MM.1S (cell line): Measurements from ENCODE around the gene CCDC172.

Experiments used
- DNase-seq: peaks from one replicate; pipeline ENCODE4 v3.0.0-alpha.2; 2015
- H2AFZ ChIP-seq: fragments of 300-600 bp; sonication (generic); 2 replicates; pipeline ENCODE4 v1.6.0; 2016; ENCODE audit warnings: antibody characterized with exemption, low read length
- H3F3A ChIP-seq: fragments of 300-600 bp; sonication (generic); 2 replicates; pipeline ENCODE4 v1.6.1; 2016; ENCODE audit warnings: mild to moderate bottlenecking, antibody characterized with exemption, low read length, moderate library complexity, mixed read lengths; ENCODE audit not compliant: insufficient read depth
- H3K27ac ChIP-seq: fragments of 300-600 bp; sonication (generic); 2 replicates; pipeline ENCODE4 v1.5.1; 2016; ENCODE audit warnings: mild to moderate bottlenecking, low read length
- H3K27me3 ChIP-seq: fragments of 300-600 bp; sonication (generic); replicated peaks from 2 replicates; pipeline ENCODE4 v1.6.0; 2016; ENCODE audit warnings: low read length; ENCODE audit not compliant: insufficient read depth
- H3K36me3 ChIP-seq: fragments of 300-600 bp; sonication (generic); replicated peaks from 2 replicates; pipeline ENCODE4 v1.6.1; 2016; ENCODE audit warnings: mild to moderate bottlenecking, low read length, mixed read lengths; ENCODE audit not compliant: insufficient read depth
- H3K4me1 ChIP-seq: fragments of 300-600 bp; sonication (generic); 2 replicates; pipeline ENCODE4 v1.6.1; 2016; ENCODE audit warnings: low read length, mixed read lengths
- H3K4me2 ChIP-seq: fragments of 300-600 bp; sonication (generic); 2 replicates; pipeline ENCODE4 v1.6.0; 2016; ENCODE audit warnings: low read depth, low read length
- H3K4me3 ChIP-seq: fragments of 300-600 bp; sonication (generic); 2 replicates; pipeline ENCODE4 v1.5.1; 2016; ENCODE audit warnings: low read length, mixed read lengths
- H3K79me2 ChIP-seq: fragments of 300-600 bp; sonication (generic); 2 replicates; pipeline ENCODE4 v1.6.1; 2016; ENCODE audit warnings: mixed run types, low read length, mixed read lengths
- H3K9ac ChIP-seq: fragments of 300-600 bp; sonication (generic); 2 replicates; pipeline ENCODE4 v1.6.1; 2016; ENCODE audit warnings: low read length, mixed read lengths
- H3K9me2 ChIP-seq: fragments of 300-600 bp; sonication (generic); replicated peaks from 2 replicates; pipeline ENCODE4 v1.6.1; 2016; ENCODE audit warnings: mild to moderate bottlenecking, low read length, mixed read lengths; ENCODE audit not compliant: insufficient read depth
- H3K9me3 ChIP-seq: fragments of 300-600 bp; sonication (generic); replicated peaks from 2 replicates; pipeline ENCODE4 v1.6.1; 2016; ENCODE audit warnings: mild to moderate bottlenecking, low read length, mixed read lengths; ENCODE audit not compliant: insufficient read depth
- H4K20me1 ChIP-seq: fragments of 300-600 bp; sonication (generic); 2 replicates; pipeline ENCODE4 v1.6.1; 2016; ENCODE audit warnings: mild to moderate bottlenecking, low read length, moderate library complexity, mixed read lengths; ENCODE audit not compliant: insufficient read depth
- CTCF ChIP-seq: fragments of 300-600 bp; sonication (generic); IDR thresholded peaks from 2 replicates; pipeline ENCODE4 v1.5.1; 2016; ENCODE audit warnings: antibody characterized with exemption, low read length, mixed read lengths
- EZH2 ChIP-seq: fragments of 300-600 bp; sonication (generic); optimal IDR thresholded peaks from 2 replicates; pipeline ENCODE3; 2017; ENCODE audit warnings: low read depth, mild to moderate bottlenecking, antibody characterized with exemption, low read length, mixed read lengths
- EZH2phosphoT487 ChIP-seq: fragments of 300-600 bp; sonication (generic); IDR thresholded peaks from 2 replicates; pipeline ENCODE4 v1.6.1; 2018; ENCODE audit warnings: antibody characterized with exemption, low read length

Gene CCDC172

GRCh38 chr10:116402858-116403257 is 78.6 kb downstream of the CCDC172 start:
- Histone ChIP-seq H2AFZ (no peak overlapping the region), H3K4me1 (no peaks in the 10 kb centered on the region), H3K4me2 (no peak overlapping the region), H3K27ac (no peak overlapping the region), H3K36me3 (no peaks in the 10 kb centered on the region), H3K9me3 (no peaks in the 10 kb centered on the region), H4K20me1 (no peaks in the 10 kb centered on the region), H3K4me3 (no peak overlapping the region), H3K9ac (no peak overlapping the region), H3K79me2 (no peaks in the 10 kb centered on the region), H3K9me2 (no peaks in the 10 kb centered on the region), H3K27me3 (no peaks in the 10 kb centered on the region), H3F3A (no peaks in the 10 kb centered on the region)
- TF ChIP-seq CTCF = no peak
- no peak for TF ChIP-seq EZH2
- TF ChIP-seq EZH2phosphoT487 = no peak
- no peak for DNase-seq

GRCh38 chr10:116403740-116404250 is 79.5 kb downstream of the CCDC172 start:
- Histone ChIP-seq H3K36me3 (no peaks in the 10 kb centered on the region), H3K4me1 (no peaks in the 10 kb centered on the region), H3K4me2 (no peak overlapping the region), H2AFZ (no peak overlapping the region), H3F3A (no peaks in the 10 kb centered on the region), H3K27ac (no peak overlapping the region), H3K79me2 (no peaks in the 10 kb centered on the region), H3K27me3 (no peaks in the 10 kb centered on the region), H3K9me2 (no peaks in the 10 kb centered on the region), H3K4me3 (no peak overlapping the region), H4K20me1 (no peaks in the 10 kb centered on the region), H3K9ac (no peak overlapping the region), H3K9me3 (no peaks in the 10 kb centered on the region)
- no peak for DNase-seq
- TF ChIP-seq EZH2 (no peak), CTCF (no peak), EZH2phosphoT487 (no peak)

- no peaks in the 10 kb centered on the region for H3K79me2 ChIP-seq
- TF ChIP-seq CTCF = no peak
- no peak for TF ChIP-seq EZH2
- TF ChIP-seq EZH2phosphoT487 = no peak
- H4K20me1 ChIP-seq = no peaks in the 10 kb centered on the region
- H3K27ac ChIP-seq = no peak overlapping the region
- no peak overlapping the region for H3K4me3 ChIP-seq
- no peak overlapping the region for H2AFZ ChIP-seq
- no peak overlapping the region for H3K9ac ChIP-seq
- no peak for DNase-seq
- H3K36me3 ChIP-seq = no peaks in the 10 kb centered on the region
- no peaks in the 10 kb centered on the region for H3K27me3 ChIP-seq
- H3F3A ChIP-seq = no peaks in the 10 kb centered on the region
- H3K9me3 ChIP-seq = no peaks in the 10 kb centered on the region
- H3K4me1 ChIP-seq = no peaks in the 10 kb centered on the region
- no peak overlapping the region for H3K4me2 ChIP-seq
- H3K9me2 ChIP-seq = no peaks in the 10 kb centered on the region
These were observed 84.5 kb downstream of the CCDC172 start for GRCh38 chr10:116408719-116409118.
